Activated CD8-positive, alpha-beta T cell treated with anti-CD3 and anti-CD28 coated beads for 36 hours (primary cell): ENCODE data around the gene RPL5. TPM values are rescaled to one million over a fixed set of nuclear protein-coding genes. Genes with fewer than 3 reads are reported as not detected.
A peak's percentile ranks its signal among the peaks of the same experiment; 100 is the strongest.

Source experiments
- ATAC-seq: fragments of 200-7000 bp; cut with Tn5 transposase; one replicate; pipeline ENCODE4 v1.10.0; 2021; ENCODE audit warnings: mild to moderate bottlenecking, moderate library complexity
- CTCF ChIA-PET: fragments of 350-600 bp; sonication (Branson Sonifier 250); formaldehyde crosslinking; loops from one replicate; lab custom pipeline; 2021; ENCODE audit warnings: antibody characterized with exemption; lab: Charles Lee
- POLR2A ChIA-PET: fragments of 350-600 bp; sonication (Branson Sonifier 250); formaldehyde crosslinking; loops from one replicate; lab custom pipeline; 2021; ENCODE audit warnings: antibody characterized with exemption; lab: Charles Lee
- DNase-seq: peaks from one replicate; pipeline ENCODE4 v3.0.0-alpha.2; 2020
- H3K27ac Mint-ChIP-seq: one replicate; pipeline ENCODE4 v1.8.0; 2021; ENCODE audit warnings: mild to moderate bottlenecking, mixed read lengths
- H3K27me3 Mint-ChIP-seq: one replicate; pipeline ENCODE4 v1.8.0; 2021; ENCODE audit warnings: mixed read lengths
- H3K36me3 Mint-ChIP-seq: one replicate; pipeline ENCODE4 v1.8.0; 2021; ENCODE audit warnings: low read depth, mixed read lengths
- H3K4me1 Mint-ChIP-seq: one replicate; pipeline ENCODE4 v1.8.0; 2021; ENCODE audit warnings: low read depth, mixed read lengths
- H3K4me3 Mint-ChIP-seq: one replicate; pipeline ENCODE4 v1.8.0; 2021; ENCODE audit warnings: mild to moderate bottlenecking, moderate library complexity, mixed read lengths
- H3K9me3 Mint-ChIP-seq: one replicate; pipeline ENCODE4 v1.8.0; 2021; ENCODE audit warnings: mixed read lengths
- intact Hi-C: fragments of 100-400 bp; cut with micrococcal nuclease; formaldehyde crosslinking; loops from one replicate; pipeline ENCODE4 v1.10.0; 2022
- total RNA-seq, 2 experiments: library from RNA; stranded (reverse); gene quantifications; one replicate each; pipeline ENCODE4 v1.2.3, GENCODE V29; 2021
- TF ChIP-seq, protein P1 (sequence below): fragments of 200-600 bp; IDR thresholded peaks from one replicate; pipeline ENCODE4 v1.8.0; 2022; ENCODE audit warnings: antibody characterized with exemption, mild to moderate bottlenecking

Gene RPL5
- total RNA-seq, 2 experiments from 2014 or later: 1,782 to 1,792 TPM

DNA sequence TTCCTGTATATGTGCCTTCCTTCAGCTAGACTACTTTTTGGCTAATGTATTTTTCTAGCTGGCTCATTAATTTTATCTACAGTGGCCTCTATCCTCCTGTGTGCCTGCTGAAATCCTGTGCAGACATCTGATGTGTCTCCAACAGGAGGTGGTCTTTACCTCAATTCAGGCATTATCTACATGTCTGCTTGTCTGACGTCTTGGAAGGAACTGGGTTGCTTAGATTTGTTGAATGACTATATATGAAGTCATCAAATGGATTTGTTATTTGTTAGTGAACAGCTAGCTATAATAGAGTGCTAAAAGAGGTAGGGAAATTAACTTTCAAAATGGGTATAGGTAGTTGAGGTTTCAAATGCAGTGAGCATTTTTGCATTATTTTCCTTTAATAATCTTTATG lies 6.7 kb downstream of the RPL5 start:
- CTCF ChIA-PET: interaction anchor here (0.8 to 1.6 kb wide), 3 partner anchors 19 to 155 kb away, joined by 3 to 4 read pairs (median 4); no protein-coding TSS in a partner anchor
- Mint-ChIP-seq H3K27me3 (no peaks in the 10 kb centered on the region), H3K4me1 (peaks cover 67% of the 10 kb centered on the region), H3K4me3 (peak overlapping the region; percentile 99), H3K36me3 (peaks cover 88% of the 10 kb centered on the region), H3K27ac (peak overlapping the region; percentile 99), H3K9me3 (no peaks in the 10 kb centered on the region)
- TF ChIP-seq, protein P1, sequence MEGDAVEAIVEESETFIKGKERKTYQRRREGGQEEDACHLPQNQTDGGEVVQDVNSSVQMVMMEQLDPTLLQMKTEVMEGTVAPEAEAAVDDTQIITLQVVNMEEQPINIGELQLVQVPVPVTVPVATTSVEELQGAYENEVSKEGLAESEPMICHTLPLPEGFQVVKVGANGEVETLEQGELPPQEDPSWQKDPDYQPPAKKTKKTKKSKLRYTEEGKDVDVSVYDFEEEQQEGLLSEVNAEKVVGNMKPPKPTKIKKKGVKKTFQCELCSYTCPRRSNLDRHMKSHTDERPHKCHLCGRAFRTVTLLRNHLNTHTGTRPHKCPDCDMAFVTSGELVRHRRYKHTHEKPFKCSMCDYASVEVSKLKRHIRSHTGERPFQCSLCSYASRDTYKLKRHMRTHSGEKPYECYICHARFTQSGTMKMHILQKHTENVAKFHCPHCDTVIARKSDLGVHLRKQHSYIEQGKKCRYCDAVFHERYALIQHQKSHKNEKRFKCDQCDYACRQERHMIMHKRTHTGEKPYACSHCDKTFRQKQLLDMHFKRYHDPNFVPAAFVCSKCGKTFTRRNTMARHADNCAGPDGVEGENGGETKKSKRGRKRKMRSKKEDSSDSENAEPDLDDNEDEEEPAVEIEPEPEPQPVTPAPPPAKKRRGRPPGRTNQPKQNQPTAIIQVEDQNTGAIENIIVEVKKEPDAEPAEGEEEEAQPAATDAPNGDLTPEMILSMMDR: no peak
- no peak for DNase-seq
- intact Hi-C loops: no loop called here
- POLR2A ChIA-PET: interaction anchor here (1.0 to 1.7 kb wide), 6 partner anchors 53 to 355 kb away, joined by 3 to 6 read pairs (median 4); partner anchors contain the start of genes DIPK1A and EVI5
- ATAC-seq: peak; percentile 26

DNA sequence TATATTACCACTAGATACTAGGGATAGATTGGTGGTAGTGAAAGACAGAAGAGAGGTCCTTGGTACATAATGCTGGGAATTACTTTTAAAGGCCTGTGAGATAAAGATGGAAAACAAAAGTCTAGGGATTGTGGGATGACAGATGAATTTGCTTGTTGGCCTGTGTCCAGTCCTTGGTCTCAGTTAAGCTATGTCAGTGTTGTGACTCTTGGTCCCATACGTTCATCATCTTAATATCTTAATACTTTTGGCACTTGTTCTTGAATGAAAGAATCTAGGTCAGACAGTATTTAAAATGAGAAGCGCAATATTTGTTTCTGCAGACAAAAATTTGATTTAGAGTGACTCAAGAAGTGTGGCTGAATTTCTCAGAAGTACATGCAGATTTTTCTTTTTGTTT lies 7.6 kb downstream of the RPL5 start:
- CTCF ChIA-PET: interaction anchor here (1.2 to 4.4 kb wide), 2 partner anchors 8 to 19 kb away, joined by 4 to 25 read pairs; partner anchors contain the start of gene RPL5
- POLR2A ChIA-PET: interaction anchor here (0.9 to 1.6 kb wide), 4 partner anchors 121 to 356 kb away, joined by 3 to 6 read pairs (median 4); partner anchors contain the start of gene DIPK1A
- intact Hi-C loops: no loop called here
- H3K36me3 Mint-ChIP-seq: peaks cover 88% of the 10 kb centered on the region
- ATAC-seq (no peak), DNase-seq (no peak)
- TF ChIP-seq, protein P1: no peak
- H3K27ac Mint-ChIP-seq: peak overlapping the region; percentile 77
- no peaks in the 10 kb centered on the region for H3K9me3 Mint-ChIP-seq
- H3K27me3 Mint-ChIP-seq: no peaks in the 10 kb centered on the region
- H3K4me3 Mint-ChIP-seq: peak overlapping the region; percentile 5
- H3K4me1 Mint-ChIP-seq: peaks cover 62% of the 10 kb centered on the region

DNA sequence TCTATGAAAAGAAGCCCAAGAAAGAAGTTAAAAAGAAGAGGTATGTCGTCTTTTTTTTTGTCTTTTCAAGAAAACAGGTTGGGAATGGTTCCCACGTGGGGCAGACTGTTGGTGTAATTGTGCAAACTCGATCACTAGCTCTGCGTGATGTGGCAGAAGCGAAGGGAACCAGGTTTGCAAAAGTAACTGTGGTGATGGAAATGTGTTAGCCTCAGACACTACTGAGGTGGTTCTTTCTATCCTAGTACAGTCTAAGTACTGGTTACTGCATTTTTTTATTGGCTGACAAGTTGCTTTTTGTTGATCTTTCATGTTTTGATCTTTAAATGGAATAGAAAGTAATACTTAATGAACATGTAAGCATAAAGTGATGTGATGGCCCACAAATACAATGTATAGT lies 8.8 kb downstream of the RPL5 start:
- TF ChIP-seq, protein P1: no peak
- peaks cover 50% of the 10 kb centered on the region for H3K4me1 Mint-ChIP-seq
- H3K27me3 Mint-ChIP-seq: no peaks in the 10 kb centered on the region
- DNase-seq (no peak), ATAC-seq (no peak)
- H3K36me3 Mint-ChIP-seq: peaks cover 76% of the 10 kb centered on the region
- no peaks in the 10 kb centered on the region for H3K9me3 Mint-ChIP-seq
- intact Hi-C loops: no loop called here
- ChIA-PET CTCF (interaction anchor here (1.2 to 4.4 kb wide), 2 partner anchors 9 to 18 kb away, joined by 4 to 25 read pairs; partner anchors contain the start of gene RPL5), POLR2A (interaction anchor here (0.6 to 4.2 kb wide), 7 partner anchors 9 to 356 kb away, joined by 3 to 30 read pairs (median 4); partner anchors contain the start of gene RPL5)
- H3K27ac Mint-ChIP-seq: peak overlapping the region; percentile 80
- H3K4me3 Mint-ChIP-seq: peak overlapping the region; percentile 13

DNA sequence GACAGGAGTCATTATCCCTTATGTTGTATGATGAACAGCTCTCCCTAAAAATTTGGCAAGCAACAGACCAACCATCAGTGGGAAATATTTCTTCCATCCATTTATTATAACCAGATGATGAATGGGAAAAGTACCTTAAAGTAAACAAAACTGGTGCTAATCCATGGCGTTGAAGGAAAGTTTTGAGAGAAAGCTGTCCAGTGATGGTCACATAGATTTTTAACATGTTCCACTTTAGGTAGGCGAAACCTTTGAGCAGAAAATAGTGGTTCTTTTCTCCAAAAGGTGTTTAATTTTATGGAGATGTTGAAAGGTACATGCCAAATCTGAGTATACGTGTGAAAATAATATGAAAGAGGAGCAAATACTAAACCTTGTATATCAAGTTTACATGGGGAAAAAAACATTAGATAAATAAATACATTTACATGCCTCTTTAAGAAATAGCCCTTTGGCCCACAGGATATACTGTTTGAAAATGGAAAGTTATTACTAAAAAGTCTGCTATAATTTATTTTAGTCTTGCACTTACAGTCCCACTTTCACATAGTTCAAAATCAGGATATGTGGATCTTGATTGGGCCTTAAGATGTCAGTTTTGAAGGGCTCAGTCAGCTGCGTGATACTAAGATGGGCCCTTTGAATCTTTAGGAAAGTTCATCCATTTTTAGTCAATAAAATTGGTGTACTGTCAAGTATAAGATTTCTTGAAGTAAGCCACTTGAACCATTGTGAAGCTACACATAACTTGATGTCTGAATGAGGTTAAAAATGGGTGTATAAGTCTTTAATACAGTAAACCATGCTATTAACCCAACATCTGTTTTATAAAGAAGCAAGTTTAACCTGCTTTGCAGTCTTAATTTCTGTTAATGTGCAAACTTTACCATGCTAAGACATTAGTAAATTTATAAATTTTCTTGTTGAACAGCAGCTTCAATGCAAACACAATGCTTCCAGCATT lies 10.5 kb downstream of the RPL5 start:
- intact Hi-C loops: no loop called here
- ChIA-PET CTCF (interaction anchor here (0.6 to 4.4 kb wide), 6 partner anchors 11 to 422 kb away, joined by 3 to 25 read pairs (median 4); partner anchors contain the start of gene RPL5), POLR2A (interaction anchor here (0.7 to 4.2 kb wide), 8 partner anchors 8 to 427 kb away, joined by 3 to 30 read pairs (median 3); partner anchors contain the start of genes DIPK1A and RPL5)
- Mint-ChIP-seq H3K4me3 (no peak overlapping the region), H3K4me1 (peaks cover 34% of the 10 kb centered on the region), H3K36me3 (peaks cover 59% of the 10 kb centered on the region), H3K27ac (peak overlapping the region; percentile 31), H3K27me3 (no peaks in the 10 kb centered on the region), H3K9me3 (no peaks in the 10 kb centered on the region)
- ATAC-seq (no peak), DNase-seq (no peak)
- TF ChIP-seq, protein P1: no peak
